RWPE2 (cell line): ENCODE data around the gene BMP7.

Source experiments
- ATAC-seq: fragments of 200-7000 bp; cut with Tn5 transposase; 3 replicates; pipeline ENCODE4 v1.9.1; 2021; ENCODE audit warnings: low read depth
- DNase-seq: peaks from one replicate; pipeline ENCODE4 v3.0.0-alpha.2; 2020; ENCODE audit warnings: low spot score
- H3K27ac ChIP-seq: fragments of 450-650 bp; 2 replicates; pipeline ENCODE4 v1.5.1; 2017; ENCODE audit warnings: mild to moderate bottlenecking; ENCODE audit not compliant: poor library complexity, severe bottlenecking
- H3K27me3 ChIP-seq: fragments of 250-450 bp; sonication (Bioruptor Pico); 2 replicates; pipeline ENCODE4 v1.5.1; 2021; ENCODE audit warnings: mild to moderate bottlenecking, moderate library complexity; ENCODE audit not compliant: insufficient read depth, poor library complexity, severe bottlenecking
- H3K36me3 ChIP-seq: fragments of 250-450 bp; sonication (Bioruptor Pico); 2 replicates; pipeline ENCODE4 v1.5.1; 2020; ENCODE audit warnings: low read depth, mild to moderate bottlenecking, moderate library complexity
- H3K4me1 ChIP-seq: fragments of 250-450 bp; sonication (Bioruptor Pico); 2 replicates; pipeline ENCODE4 v1.5.1; 2021; ENCODE audit warnings: mild to moderate bottlenecking, moderate library complexity; ENCODE audit not compliant: insufficient read depth, poor library complexity, severe bottlenecking
- H3K4me3 ChIP-seq: fragments of 250-450 bp; sonication (Bioruptor Pico); 2 replicates; pipeline ENCODE4 v1.5.1; 2021; ENCODE audit warnings: mild to moderate bottlenecking, moderate library complexity; ENCODE audit not compliant: severe bottlenecking
- H3K9me3 ChIP-seq: fragments of 250-450 bp; sonication (Bioruptor Pico); 2 replicates; pipeline ENCODE4 v1.5.1; 2021; ENCODE audit warnings: mild to moderate bottlenecking, moderate library complexity; ENCODE audit not compliant: severe bottlenecking
- CTCF ChIP-seq: fragments of 450-650 bp; IDR thresholded peaks from one replicate; pipeline ENCODE4 v1.5.1; 2017; ENCODE audit warnings: mild to moderate bottlenecking, moderate library complexity; ENCODE audit not compliant: poor library complexity, severe bottlenecking

Gene BMP7

DNA sequence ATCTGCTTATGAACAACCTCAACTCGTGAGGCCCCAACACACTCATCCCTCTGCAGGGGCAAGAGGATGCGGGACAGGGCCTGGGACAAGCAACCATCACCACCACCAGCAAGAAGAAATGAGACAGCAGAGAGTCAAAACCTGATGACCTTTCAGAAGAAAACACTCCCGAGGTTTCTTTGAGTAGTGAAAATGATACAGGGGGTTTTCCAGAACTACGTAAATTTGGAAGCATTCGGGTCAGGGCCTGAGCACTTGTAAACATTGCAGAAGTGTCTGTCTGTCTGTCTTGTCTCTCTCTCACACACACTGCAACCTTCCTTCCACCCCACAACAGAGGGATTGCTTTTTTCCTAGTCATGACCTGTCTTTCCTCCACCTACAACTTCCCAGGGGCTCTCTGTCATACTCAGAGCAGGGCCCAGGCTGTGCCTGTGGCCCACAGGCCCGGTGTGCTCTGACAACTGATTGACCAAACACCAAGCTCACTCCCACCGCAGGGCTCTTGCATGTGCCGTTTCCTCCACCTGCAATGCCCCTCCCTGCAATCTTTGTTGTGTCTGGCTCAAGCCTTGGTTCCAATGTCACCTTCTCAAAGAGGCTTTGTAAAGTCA lies 90.9 kb downstream of the BMP7 start:
- no peaks in the 10 kb centered on the region for H3K27me3 ChIP-seq
- ATAC-seq (no peak), DNase-seq (no peak)
- H3K4me3 ChIP-seq = no peak overlapping the region
- H3K4me1 ChIP-seq = peaks cover 10% of the 10 kb centered on the region
- H3K36me3 ChIP-seq = no peaks in the 10 kb centered on the region
- no peaks in the 10 kb centered on the region for H3K9me3 ChIP-seq
- H3K27ac ChIP-seq = no peak overlapping the region
- TF ChIP-seq CTCF = no peak

DNA sequence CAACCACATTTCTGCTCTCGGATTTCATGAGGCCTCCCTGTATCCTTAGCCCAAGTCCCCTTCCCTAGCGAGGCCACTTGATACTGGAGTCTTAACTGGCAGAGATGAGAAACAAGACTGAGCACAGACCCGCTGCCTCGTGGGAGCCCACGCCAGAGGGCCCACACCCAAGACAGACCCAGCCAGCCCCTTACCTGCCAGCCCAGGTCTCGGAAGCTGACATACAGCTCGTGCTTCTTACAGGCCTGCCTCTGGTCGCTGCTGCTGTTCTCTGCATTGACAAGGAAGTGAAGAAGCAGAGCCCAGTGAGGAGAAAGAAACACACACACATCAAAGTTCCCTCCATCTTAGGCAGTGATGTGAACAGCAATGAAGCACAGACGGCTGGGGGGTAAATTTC lies 91.7 kb downstream of the BMP7 start:
- Histone ChIP-seq H3K4me1 (peaks cover 10% of the 10 kb centered on the region), H3K4me3 (no peak overlapping the region), H3K9me3 (no peaks in the 10 kb centered on the region), H3K36me3 (no peaks in the 10 kb centered on the region), H3K27ac (no peak overlapping the region), H3K27me3 (no peaks in the 10 kb centered on the region)
- DNase-seq (no peak), ATAC-seq (no peak)
- TF ChIP-seq CTCF = no peak

DNA sequence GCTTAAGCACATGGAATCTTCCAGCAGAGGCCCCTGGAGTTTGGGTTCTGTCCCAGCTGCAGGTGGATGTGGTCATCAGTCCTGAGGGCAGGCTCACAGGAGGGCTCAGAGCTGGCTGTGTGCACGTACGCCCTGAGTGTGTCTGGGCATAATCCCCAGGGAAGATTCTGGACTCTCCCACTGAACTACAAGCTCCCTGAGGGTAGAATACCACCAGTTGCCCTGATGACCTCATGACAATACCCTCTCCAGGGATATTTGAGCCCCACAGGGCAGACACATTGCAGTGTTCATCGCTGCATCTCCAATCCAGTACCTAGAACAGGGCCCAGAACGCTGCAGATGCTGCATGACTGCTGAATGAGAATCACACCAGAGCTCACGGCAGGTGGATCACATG lies 92.5 kb downstream of the BMP7 start:
- ATAC-seq = no peak
- Histone ChIP-seq H3K9me3 (no peaks in the 10 kb centered on the region), H3K4me3 (no peak overlapping the region), H3K27ac (no peak overlapping the region), H3K36me3 (no peaks in the 10 kb centered on the region), H3K4me1 (peaks cover 3% of the 10 kb centered on the region), H3K27me3 (no peaks in the 10 kb centered on the region)
- TF ChIP-seq CTCF = no peak
- DNase-seq = no peak

DNA sequence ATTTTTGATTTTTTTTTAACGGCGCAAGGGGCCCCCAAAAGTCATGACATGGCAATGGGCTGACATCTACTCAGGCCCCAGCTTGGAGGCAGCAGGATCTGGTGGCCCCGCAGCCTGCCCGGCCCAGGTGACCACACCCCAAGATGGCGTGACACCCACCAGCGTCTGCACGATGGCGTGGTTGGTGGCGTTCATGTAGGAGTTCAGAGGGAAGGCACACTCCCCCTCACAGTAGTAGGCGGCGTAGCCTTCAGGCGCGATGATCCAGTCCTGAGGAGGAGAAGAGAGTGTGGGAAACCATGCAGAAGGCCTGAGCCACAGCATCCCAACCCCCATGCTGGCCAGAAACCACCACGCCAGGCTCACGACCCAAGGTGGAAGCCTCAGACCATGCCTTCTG lies 93.4 kb downstream of the BMP7 start:
- ATAC-seq = no peak
- peak; percentile 75 for DNase-seq
- H3K36me3 ChIP-seq = no peaks in the 10 kb centered on the region
- TF ChIP-seq CTCF = no peak
- H3K4me3 ChIP-seq = no peak overlapping the region
- no peaks in the 10 kb centered on the region for H3K9me3 ChIP-seq
- H3K4me1 ChIP-seq = no peaks in the 10 kb centered on the region
- H3K27me3 ChIP-seq = no peaks in the 10 kb centered on the region
- no peak overlapping the region for H3K27ac ChIP-seq

GRCh38 chr20:57170343-57170742 lies 96.1 kb downstream of the BMP7 start:
- no peak for ATAC-seq
- H3K36me3 ChIP-seq = no peaks in the 10 kb centered on the region
- no peak for TF ChIP-seq CTCF
- no peak overlapping the region for H3K4me3 ChIP-seq
- no peak overlapping the region for H3K27ac ChIP-seq
- no peaks in the 10 kb centered on the region for H3K9me3 ChIP-seq
- DNase-seq = no peak
- H3K27me3 ChIP-seq = no peaks in the 10 kb centered on the region
- no peaks in the 10 kb centered on the region for H3K4me1 ChIP-seq
